ELF-1 (cell line): Measurements from ENCODE around the gene CBLL1.

Experiments used
- DNase-seq: peaks from one replicate; pipeline ENCODE4 v3.0.0-alpha.2; 2016; ENCODE audit warnings: low read depth, low spot score

The CBLL1 gene

DNA sequence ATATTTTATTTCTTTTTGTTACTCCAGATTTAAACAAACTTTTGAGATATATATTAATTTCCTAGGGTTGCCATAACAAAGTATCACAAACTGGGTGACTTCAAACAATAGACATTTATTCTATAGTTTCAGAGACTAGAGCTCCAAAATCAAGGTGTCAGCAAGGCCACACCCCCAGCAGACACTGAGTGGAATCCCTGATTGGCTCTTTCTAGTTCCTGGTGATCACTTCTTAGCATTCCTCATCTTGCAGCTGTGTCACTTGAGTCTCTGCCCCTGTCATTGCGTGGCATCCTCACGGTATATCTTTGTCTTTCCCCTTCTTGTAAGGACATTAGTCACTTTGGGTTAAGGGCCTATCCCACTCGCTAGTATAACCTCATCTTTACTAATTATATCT is 66.7 kb downstream of the CBLL1 start:
- DNase-seq = no peak
